Fibroblast of upper back skin (primary cell): ENCODE results near the gene TTC38.

Experiments
- DNase-seq: peaks from one replicate; pipeline ENCODE4 v3.0.0-alpha.2; 2013

The TTC38 gene

DNA sequence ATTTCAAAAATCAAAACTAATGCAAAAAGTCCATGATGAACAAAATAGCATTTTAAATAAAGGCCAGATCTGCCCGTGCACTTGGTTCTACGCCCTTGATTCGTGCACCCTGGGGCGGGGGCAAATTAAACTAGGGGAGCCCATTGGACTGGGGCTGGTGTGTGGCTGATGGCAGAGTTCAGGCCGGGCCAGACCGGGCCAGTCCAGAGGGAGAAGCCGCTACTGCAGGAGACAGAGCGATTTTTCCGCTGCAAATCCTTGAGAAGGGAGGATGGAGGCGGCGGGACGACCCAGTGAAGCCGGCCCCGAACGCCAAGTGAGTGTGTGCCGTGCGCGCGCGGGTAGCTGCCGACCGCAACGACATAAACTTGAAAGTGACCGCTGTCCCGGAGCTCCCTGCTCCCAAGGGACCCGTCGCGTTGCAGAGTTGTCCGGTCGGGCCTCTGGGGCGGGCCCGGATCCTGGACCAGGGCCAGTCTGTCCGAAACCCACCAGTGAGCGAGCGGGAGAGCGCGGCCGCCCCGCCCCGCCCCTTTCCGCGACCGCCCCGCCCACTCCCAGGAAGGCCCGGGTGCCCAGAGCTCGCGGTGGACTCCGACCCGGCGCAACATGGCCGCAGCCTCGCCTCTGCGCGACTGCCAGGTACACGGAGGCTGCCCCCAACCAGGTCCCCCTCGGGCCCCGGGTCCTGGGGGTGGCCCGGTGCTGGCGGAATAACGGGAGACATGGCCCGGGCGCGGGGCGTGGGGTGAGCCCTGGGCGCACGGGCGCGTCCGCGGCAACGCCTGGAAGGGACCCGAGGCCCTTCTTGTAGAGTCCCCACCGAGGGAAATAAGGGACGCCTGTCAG lies at the start of gene TTC38:
TTC38 (plus strand) TSS at position 578 of the 849 bp plus-strand sequence; CDS start at position 610, 32 bp downstream.
- DNase-seq, result peak; percentile 76

DNA sequence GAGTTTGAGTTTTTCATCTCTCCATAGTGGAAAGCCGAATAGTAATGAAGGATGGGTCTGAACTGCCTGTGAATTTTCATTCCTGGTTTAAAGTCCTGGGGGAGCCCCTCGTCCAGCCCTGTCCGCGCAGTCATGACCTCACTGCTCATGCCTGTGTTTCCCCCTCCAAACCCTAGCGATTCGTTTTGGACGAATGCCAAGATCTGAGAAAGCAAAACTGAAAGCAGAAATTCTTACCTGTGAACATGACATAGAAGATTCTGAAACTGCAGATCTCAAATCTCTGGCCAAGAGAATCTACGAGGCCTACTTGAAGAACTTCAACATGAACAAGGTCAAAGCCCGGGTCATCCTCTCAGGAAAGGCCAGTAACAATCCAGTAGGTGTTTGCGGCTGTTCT lies 48.2 kb upstream of the TTC38 start:
- no peak for DNase-seq

DNA sequence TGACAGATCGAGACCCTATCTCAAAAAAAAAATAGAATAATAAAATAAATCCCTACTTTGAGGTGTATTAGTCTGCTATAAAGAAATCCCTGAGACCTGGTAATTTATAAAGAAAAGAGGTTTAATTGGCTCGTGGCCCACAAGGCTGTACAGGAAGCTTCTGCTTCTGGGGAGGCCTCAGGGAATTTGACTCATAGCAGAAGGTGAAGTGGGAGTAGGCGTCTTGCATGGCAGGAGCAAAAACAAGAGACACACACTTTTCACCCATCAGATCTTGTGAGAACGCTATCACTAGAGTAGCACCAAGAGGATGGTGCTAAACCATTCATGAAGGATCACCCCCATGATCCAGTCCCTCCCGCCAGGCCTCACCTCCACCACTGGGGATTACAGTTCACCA lies 46.9 kb upstream of the TTC38 start:
- peak; percentile 6 for DNase-seq

DNA sequence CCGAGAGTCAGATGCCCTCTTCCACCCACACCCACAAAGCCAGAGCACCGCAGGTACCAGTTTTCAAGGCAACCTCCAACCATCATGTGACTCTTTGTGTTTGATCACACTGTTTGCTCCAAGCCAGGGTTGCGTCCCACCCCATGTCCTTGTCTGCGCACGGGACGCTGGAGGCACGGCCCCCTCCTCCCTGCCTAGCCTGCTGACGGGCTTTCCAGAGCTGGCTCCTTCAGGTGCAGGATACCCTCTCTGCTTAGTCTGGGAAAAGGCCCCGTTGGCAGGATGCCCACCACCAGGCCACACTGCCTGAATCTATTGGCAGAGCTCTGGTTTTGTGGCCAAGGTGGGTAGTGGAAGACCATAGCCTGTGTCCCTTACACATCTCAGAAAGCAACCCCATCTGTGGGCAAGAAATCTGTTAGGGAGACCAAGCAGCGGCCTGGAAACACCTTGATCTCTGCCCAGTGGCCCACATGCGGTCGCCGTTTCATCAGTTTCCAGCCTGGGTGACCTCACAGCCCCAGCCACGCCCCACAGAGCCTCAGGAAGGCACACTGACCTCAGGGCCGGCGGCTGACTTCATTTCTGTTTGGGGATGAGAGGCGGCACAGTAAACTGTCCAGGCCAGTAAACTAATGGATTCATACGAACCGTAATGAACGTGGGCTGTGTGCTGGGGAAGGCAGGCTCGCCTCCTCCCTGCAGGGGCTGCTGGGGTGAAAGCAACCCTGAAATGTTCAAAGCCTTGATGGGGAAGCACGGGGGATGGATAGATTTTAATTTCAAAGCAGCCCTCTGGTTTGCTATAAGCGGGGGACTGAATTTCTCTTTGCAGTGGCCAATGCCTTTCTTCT lies 43.5 kb upstream of the TTC38 start:
- no peak for DNase-seq

DNA sequence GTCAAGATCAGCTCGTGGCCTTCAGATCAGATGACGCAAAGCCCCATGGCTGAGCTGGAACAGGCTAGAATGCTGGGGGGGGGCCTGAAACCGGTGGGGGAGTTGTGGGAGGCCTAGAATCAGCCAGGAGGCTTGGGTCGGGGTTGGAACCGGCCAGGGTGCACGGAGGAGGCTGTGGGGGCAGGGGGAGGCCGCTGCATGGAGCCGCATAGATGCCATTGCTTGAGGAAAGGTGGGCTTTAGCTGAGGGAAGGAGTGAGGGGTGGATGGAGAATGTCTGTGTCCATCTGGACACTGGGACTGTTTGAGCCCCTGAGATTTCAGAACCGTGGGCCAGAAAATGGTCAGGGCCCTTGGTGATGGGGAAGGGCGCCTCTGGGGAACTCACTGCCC lies 42.9 kb upstream of the TTC38 start:
- no peak for DNase-seq

DNA sequence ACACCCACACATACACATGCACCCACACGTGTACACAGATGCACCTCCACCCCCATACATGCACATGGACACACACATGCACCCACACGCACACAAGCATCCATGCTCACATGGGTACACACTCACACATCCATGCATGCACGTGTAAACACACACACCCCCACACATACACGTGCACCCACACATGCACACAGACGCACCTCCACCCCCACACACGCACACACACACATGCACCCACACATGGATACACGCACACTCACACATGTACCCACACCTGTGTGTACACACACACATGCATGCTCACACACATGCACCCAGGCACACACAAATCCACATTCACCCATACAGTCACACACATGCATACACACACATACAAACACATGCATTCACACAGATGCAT lies 42.2 kb upstream of the TTC38 start:
- DNase-seq, result no peak

DNA sequence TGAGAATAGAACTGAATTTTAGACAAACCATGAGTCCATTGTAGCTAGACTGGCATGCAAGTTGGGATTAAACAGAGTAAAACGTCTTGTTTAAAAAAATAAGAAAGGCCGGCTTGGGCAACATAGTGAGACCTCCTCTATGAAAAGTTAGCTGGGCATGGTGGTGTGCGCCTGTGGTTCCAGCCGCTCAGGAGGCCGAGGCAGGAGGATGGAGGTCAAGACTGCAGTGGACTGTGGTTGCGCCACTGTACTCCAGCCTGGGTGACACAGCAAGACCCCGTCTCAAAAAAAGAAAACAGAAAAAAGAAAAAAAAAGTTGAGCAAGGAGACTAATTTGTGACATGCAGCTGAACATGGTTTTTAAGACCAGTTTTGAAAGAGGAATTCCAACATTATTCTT lies 41.2 kb upstream of the TTC38 start:
- DNase-seq, result no peak

DNA sequence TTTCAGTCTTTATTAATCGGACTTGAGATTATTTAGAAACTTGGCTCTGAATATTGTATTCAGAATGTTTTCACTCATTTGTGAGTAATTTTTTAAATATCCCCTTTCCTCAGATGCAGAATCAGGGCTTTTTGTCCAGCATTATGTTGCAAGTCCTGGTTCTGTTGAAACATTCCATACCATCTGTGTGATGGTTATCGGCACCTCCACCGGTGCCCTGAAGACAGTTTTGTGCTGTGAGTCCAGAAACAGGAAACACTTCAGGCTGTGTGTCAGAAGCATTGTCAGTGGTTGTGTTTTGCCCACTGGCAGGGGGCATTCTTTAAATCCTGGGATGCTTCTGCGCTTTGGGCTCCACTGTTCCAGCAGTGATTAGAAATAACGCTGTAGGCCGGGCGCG lies 38.1 kb upstream of the TTC38 start:
- DNase-seq, result no peak

DNA sequence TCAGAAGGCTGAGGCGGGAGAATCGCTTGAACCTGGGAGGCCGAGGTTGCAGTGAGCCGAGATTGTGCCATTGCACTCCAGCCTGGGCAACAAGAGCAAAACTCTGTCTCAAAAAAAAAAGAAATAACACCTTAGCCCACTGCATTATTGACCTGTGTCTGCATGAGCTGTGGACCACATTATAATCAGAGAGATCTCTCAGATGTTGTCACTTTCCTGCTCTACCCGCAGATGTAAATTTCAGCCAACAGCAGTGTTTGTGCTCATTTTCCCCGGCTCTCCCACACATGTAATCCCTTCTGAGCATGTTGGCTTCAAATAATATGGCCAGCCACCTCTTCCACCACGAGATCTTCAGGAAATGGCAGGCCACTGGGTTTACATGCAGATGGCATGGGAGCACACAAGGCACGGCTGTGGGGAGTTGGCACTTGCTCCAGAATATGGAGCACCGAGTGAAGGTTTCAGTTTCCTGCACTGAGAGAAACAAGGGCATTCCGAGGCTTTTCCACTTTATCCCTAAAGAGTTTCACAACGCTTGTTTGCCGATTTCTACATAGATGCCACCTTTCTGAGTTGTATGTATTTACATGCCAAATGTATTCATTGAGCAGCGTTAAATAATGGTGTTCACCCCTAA lies 37.4 kb upstream of the TTC38 start:
- no peak for DNase-seq

DNA sequence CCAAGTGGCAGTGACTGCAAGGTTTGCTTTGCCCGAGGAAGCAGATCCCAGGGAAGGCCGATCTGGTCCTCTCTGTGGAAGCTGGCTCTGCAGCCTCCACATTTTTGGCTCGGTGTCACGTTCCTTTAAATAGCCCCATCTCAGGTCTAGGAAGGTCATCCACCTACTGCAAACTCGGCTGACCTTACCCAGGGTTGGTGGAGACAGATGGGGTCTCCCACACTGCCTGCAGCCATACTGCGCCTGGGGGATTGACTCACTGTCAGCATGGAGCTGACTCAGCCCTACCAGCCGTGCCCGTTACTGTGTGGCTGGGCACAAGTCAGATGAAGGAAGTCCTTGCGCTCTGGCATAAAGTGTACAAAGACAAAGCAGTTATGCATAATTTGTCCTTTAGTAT lies 34.6 kb upstream of the TTC38 start:
- peak; percentile 6 for DNase-seq

DNA sequence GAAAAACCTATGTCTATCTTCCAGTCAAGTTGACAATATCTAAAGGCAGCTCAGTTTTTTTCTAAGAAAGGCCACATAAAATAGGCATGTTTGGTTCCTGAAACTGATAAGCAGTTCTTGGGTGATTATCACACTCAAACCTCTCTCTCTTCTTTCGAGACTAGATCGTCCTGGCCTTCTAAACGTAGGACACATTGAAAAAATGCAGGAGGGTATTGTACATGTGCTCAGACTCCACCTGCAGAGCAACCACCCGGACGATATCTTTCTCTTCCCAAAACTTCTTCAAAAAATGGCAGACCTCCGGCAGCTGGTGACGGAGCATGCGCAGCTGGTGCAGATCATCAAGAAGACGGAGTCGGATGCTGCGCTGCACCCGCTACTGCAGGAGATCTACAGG lies 32.8 kb upstream of the TTC38 start:
- no peak for DNase-seq

DNA sequence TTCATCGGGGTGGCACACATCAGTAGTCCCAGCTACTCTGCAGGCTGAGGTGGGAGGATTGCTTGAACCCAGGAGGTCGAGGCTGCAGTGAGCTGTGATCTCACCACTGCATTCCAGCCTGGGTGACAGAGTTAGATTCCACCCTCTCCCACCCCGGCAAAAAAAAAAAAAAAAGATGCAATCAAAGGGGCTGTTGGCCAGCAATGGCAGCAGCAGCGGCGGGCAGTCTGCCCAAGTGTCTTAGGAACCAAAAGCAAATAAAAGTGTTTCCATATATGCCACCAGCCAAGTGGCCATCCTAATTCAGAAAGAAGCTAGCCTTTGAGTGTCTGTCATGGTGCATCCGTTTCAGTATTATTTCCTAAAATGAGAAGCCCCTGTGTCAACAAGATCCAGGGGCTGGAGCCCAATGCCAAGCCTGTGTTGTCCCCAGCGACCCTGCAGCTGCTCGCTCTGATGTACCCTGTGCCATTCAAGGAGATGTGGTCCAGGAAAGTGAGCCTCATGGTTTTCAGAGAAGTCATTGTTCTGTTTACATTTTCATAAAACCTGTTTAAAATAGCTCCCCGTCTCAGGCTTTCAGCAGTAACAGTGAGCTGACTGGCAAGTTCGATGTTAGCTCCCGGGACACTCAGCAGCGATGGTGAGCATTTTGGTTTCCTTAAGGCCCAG lies 30.2 kb upstream of the TTC38 start:
- no peak for DNase-seq

DNA sequence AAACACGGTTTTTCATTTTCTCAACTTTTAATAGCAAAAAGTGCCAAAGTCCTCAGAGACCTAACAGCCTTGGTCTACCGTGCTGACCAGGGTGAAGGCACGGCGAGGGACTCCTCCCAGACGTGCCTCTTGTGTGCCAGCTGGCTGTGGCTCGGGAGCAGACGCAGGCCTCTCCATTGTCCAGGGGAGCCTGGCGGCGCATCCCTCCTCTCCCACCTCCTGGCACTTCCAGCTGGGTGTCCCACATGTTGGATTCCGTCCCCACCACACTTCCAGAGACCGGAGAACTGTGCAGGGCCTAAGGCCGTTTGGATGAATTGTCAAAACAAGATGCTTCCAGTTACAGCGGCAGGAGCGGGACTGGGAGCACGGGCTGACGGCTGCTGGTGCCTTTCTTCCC lies 29.3 kb upstream of the TTC38 start:
- no peak for DNase-seq

DNA sequence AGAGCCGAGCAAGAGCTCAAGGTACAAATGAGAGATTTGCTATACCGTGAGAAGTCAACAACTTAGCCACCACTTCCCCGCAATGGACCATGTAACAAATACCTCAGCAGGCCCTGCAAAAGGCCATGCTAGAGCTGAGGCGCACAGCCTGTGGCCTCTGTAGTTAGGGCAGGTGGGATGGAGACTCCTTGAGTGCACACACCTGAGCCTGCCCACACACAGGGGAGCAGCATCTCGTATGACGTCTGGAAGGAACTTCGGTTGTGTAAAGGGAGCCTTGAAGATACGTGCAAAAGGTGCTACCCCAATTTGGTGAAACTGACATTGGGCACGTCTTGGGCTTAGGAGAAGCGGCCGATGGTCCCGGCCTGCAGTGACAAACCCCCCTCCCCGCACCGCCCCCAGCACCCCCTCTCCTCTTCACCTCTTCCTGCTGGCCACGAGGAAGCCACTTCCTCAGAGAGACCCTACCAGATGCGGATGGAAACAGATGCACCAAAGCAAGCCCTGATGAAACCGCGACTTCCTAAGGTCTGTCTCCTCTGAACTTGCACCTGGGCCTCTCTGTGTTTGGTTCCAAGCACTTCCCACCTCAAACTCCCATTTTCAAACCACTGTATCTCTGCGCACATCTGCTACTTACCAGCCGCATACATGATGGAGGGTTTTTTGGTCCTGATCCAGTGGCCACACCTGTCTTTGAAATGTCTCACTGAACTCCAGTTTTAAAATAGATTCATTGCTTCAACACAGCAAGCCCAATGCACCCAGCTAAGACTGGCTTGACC lies 28.4 kb upstream of the TTC38 start:
- no peak for DNase-seq

DNA sequence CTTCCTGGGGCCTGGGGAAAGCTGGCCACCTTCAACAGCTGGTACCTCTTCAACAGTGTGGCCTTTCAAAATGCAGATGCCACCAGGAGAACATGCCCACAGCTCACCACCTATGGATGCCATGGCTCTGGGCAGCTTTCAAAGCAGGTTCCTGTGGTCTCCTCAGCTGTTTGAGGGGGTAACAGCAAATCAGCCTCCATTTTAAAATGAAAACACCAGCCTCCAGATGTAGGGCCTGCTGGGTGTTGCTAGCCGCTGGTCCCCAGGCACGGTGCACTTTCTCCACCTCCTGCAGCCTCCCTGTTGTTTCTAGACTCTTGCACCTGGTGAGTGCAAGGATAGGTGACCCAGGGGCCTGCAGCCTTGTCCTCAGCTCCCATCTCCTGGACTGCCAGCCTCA lies 27.7 kb upstream of the TTC38 start:
- DNase-seq, result no peak

DNA sequence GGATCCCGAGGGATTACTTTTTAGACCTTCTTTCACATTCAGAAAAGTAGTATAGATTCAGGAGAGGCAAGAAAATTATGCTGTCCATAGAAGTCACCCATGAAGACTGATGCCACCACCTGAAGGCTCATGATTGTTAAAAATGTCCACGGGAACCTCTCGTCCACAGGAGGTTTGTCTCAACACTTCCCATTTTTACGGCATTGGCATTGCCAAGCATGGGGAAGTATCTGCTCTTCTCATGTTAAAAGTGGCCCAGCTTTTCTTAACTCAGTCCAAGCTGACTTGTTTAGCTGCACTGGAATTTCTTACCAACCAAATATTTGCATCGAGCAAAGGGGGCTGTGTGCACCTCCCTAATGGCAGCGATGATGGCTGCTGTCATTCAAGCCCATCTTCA lies 27.3 kb upstream of the TTC38 start:
- DNase-seq, result no peak

DNA sequence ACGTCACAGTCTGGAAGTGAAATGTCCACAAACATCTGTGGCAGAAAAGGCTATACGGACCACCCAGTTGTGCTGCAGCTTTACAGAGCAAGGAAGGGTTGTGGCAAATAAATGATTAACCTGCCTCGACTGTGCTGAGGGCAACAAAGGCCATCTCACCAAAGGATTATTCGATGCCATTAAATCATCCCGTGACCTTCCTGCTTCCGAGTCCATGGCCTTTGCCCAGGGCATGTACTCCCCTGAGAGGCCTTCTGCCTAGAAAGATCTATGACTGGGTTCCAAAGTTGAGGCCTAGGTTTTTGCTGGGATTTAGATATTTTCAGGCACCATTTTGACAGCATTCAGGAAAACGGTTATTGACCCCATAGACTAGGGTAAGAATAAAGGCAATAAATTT lies 26.9 kb upstream of the TTC38 start:
- DNase-seq, result no peak

DNA sequence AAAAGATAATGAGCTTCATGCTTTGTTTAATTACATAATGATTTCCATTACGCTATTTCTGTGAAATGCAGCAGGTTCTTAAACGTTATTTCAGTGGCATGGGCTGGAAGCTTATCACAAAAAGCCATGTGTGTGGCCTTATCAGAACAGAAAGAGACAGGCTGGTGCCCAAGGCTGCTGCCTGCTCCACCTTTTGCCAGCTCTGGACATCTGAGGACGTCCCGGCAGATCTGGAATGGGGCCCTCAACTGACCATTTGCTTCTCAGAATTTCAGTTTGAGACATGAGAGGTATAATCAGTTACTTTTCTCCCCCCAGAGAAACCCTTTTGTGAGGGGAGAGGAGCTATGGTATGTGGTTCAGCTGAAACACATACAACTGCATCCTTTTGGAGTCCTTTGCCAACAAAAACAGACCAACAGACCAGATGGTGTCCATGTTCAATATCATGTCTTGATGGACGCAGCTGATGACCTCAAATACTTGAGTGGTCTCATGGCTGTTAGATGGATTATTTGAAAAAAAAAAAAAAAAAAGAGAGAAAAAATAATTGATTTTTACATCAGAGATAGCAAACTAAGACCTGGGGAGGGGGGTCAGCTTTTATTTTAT lies 26.3 kb upstream of the TTC38 start:
- DNase-seq, result no peak

DNA sequence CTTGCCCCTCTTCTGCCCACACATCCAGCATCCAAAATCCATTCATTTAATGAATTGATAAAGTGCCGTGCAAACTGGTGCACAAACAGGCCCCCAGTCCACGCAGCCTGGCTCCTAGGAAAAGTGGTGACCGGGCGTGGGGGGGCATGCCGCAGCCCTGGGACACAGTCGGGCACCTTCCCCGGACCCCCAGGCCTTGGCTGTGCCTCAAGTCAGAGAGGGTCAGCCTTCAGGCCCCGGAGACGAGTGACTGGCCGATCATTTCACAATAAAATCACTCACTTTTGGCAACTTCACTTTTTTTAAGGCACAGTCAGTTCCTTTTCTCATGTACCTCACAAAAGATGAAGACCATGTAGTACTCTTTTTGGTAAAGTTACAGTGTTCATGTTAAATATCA lies 25.7 kb upstream of the TTC38 start:
- no peak for DNase-seq

DNA sequence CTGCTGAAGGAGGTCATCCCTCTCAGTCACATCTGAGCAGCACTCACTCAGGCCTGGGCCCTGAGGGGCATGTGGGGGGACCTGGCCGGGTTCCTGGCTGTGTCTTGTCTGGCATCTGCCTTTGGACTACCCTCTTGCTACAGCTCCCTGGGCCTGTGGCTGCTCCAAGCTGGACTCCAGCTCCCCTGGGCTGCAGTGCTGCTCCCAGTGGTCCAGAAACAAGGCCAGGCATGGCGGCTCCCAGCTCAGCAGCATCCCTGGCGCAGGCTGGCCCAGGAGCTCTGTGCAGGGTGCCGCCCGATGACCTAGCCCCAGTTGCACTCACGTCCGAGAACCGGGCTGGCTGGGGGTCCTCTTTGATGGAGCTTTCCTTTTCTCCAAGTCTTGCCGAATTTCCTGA lies 23.0 kb upstream of the TTC38 start:
- no peak for DNase-seq

DNA sequence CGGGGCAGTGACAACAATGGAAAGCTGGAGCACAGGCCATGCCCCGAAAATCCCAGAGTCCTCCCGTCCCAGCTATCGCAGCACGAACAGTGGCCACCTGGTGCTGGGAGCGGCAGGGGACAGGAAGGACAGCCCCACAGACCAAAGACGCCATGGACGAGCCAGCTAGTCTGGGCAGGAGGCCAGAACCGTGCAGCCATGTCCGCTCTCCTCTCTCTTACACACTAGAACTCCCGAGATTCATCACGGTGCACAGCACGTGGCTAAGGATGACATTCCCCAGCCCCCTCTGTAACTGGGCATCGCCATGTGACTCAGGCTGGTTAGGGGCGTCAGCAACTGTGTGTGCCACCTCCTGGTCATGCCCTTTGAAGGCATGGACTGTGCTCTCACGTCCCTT lies 22.3 kb upstream of the TTC38 start:
- no peak for DNase-seq

DNA sequence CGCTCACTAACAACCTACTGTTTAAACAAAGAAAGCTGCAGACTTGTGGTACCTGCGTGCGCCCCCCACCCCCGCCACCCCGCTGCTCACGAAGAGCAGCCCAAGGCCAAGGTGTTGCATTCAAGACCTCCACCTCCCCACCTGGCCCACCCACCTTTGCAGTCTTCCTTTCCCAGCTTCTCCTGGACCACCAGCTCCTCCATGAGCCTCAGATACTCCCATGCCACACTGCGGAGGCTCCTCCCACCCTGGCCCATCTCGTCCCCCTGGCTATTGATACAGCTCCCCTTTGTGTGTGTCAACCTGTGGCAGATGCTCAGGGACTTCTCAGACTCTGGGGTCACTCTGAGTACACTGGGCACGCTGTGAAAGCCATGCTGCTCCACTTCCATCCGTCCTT lies 21.6 kb upstream of the TTC38 start:
- DNase-seq, result no peak
